GM12873 (cell line): ENCODE data around the gene GNB1.

Experiments used
- CTCF ChIP-seq: IDR thresholded peaks from 2 replicates; pipeline ENCODE4 v1.5.1; 2012; ENCODE audit warnings: low read depth, mild to moderate bottlenecking, moderate library complexity, low read length, control low read depth; ENCODE audit not compliant: insufficient read depth; ENCODE audit errors: missing control alignments

The GNB1 gene

GRCh38 chr1:1862905-1863547, 27.9 kb downstream of the GNB1 start:
- TF ChIP-seq CTCF: no peak

GRCh38 chr1:1861339-1861730, 29.6 kb downstream of the GNB1 start:
- no peak for TF ChIP-seq CTCF

GRCh38 chr1:1858382-1859086, 32.4 kb downstream of the GNB1 start:
- peak; percentile 18 for TF ChIP-seq CTCF

- no peak for TF ChIP-seq CTCF
Observed at GRCh38 chr1:1857096-1857703, 33.7 kb downstream of the GNB1 start.

- no peak for TF ChIP-seq CTCF
Observed at GRCh38 chr1:1853593-1854257, 37.2 kb downstream of the GNB1 start.

GRCh38 chr1:1852619-1853414, 38.1 kb downstream of the GNB1 start:
- no peak for TF ChIP-seq CTCF
